Amniotic epithelial cell (primary cell): ENCODE measurements around the gene PEX19.

ENCODE experiments used
- DNase-seq: peaks from one replicate; pipeline ENCODE4 v3.0.0-alpha.2; 2010; ENCODE audit warnings: low read depth

Gene PEX19

DNA sequence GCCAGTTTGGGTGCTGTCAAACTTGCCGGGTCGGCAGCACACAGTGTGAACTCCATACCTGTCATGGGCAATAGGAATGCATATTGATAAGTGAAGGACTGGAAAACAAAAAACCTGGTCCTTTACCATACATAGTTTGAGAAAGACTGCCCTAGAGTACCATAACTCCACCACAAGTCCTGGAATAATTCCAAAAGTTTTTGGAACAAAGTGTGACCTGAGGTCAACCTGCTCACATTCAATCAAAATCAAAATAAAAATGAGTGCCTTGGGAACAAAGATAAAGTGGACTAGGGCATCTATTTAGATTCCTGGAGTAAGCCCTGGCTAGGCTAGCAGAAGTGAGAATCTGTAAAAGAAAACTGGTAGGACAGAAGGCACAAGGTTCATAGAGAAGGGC is 7.6 kb downstream of the PEX19 start:
- DNase-seq, result no peak

DNA sequence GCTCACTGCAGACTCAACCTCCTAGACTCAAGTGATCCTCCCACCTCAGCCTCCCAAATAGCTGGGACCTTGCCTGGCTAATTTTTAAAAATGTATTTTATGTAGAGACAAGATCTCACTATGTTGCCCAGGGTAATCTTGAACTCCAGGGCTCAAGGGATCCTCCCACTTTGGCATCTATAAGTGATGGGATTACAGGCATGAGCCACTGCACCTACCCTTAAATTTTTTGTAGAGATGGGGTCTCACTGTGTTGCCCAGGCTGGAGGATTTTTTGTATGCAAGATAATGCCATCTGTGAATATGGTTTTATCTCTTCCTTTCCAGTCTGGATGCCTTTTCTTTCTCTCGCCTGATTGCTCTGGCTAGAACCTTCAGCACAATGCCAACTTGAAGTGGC is 13.9 kb downstream of the PEX19 start:
- DNase-seq, result no peak

DNA sequence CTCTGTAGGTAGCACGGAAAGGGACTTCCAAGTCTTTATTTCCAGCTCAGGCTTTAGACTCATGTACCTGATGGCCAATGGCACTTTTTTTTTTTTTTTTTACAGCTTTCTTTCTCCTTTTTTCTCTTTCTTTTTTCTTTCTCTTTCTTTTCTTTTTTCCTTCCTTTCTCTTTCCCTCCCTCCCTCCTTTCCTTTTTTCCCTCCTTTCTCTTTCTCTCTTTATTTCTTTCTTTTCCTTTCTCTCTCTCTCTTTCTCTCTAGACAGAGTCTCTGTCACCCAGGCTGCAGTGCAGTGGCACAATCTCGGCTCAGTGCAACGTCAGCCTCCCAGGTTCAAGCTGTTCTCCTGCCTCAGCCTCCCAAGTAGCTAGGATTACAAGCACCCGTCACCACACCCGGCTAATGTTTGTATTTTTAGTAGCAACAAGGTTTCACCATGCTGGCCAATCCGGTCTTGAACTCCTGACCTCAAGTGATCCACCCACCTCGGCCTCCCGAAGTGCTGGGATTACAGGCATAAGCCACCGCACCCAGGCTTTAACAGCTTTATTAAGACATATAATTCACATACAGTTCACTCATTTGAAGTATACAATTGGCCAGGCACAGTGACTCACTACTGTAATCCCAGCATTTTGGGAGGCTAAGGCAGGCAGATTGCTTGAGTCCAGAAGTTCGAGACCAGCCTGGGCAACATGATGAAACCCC is 17.5 kb downstream of the PEX19 start:
- DNase-seq, result no peak

DNA sequence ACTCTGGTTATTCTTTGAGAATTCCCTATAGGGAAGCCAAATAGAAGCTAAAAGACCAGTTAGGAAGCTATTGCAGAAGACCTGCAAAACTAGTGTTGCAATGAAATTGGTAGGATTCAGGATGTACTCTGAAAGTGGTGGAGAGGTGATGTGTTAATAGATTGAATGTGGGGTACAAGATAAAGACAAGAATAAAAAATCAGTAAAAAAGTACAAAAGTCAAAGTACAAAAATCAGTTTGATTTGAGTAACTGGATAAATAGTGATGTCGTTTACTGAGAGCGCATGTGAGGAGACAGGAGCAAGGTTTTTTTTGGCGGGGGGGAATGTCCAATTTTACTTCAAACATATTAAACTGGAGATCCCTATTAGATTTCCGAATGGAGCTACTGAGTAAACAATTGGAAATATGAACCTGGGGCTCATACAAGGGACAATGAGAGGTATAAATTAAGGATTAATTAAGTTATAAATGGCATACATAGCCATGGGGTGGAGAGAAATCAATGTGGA is 20.1 kb downstream of the PEX19 start:
- DNase-seq, result no peak

DNA sequence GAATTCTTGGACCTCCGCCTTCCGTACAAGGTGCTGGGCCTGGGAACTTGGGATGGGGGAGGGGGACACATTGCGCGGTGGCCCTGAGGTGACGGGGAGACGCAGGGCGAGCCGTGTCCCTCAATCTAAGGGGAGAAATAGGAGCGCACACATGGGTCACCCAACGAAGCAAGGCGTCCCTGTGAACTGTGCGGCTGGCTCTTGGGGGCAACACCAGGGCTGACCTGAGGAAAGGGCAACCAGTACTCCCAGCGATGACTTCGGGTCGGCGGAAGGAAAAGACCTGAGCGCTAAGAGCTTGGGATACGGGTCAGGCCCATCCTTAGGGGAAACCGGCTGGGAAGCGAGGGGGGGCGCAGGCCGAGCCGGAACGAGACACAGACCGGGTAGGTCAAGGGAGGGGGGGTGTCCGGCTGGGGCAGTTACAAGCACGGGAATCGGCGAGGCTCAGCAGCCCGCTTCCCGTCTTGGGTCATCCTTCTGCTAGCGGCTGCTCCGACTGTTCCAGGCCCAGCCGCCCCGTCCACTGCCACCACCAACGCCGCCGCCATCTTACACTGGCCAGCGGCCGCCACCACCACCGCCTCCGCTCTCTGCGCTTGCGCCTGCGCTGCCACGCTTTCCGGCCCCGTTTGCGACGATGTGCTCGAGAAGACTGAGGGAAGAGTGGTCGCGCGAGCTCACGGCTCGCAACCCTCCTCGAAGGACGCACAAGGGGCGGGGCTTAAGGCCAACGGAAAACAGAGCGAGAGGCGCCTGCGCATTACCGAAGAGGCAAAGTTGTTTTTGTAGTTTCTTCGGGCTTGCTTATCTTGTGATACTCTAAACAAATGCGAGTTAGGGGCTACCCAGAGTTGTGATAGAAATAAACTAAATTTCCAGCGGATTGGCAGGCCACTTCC is 22.8 kb downstream of the PEX19 start, which contains the start of gene DCAF8:
TSS of gene DCAF8 (minus strand) at position 657 of the 902 bp plus-strand sequence. CDS start 18,541 bp downstream, outside the sequence.
- peak; percentile 95 for DNase-seq

DNA sequence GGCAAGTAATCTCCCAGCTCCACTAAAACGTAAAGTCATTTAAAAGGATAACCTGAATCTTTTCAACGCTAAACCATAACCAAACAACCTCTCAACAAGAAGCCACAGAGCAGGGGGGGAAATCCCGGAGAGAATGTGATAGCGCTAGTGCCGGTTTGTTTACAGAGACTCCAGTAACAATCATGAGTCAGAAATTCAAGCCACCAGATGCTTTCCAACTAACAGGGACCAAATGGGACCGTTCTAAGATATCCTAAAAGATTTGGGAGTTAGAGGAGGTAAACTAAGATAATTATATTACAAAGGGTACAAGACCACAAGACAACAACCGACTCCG is 23.4 kb downstream of the PEX19 start:
- peak; percentile 89 for DNase-seq

DNA sequence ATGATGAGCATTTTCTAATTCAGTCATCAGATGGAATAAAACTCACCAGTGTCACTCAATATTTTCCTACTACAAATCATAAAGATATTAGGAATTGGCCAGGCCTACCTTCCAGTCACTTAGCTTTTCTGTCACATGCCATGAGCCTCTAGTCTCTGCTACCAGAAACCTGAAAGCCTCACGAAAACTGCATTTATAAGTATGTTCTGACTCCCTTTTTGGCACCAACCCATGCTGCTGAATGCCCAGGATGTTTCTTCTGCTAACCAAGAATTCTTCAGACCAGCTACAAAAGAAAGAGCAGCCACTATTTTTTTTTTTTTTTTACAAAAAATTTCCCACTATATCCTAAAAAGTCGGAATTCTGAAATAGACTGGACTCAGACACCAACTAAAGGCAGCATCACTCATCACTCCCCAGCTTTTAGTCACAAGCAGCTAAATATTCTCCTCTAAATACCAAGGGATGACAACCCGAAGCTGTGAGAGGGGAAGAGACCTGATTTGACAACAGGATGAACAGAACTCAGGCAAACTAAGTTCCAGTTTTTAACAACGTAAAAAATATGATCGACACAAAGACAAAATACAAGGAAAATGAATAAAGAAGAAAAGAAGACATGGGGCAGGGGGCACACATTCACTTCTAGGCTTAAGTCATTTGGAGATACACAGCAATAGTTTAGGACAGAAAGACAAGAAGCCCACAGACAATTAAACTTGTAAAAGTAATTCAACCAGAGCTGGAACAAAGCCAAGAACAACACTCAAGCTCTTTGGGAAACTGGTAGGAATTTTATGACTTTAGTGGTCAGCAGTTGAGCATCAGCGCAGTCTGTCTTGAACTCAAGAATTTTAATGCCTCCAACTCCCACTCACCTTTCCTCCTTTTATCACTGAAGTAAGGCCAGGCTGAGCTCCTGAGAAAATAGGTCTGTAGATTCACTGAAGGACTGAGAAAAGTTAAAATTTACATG is 24.2 kb downstream of the PEX19 start:
- peak; percentile 97 for DNase-seq

DNA sequence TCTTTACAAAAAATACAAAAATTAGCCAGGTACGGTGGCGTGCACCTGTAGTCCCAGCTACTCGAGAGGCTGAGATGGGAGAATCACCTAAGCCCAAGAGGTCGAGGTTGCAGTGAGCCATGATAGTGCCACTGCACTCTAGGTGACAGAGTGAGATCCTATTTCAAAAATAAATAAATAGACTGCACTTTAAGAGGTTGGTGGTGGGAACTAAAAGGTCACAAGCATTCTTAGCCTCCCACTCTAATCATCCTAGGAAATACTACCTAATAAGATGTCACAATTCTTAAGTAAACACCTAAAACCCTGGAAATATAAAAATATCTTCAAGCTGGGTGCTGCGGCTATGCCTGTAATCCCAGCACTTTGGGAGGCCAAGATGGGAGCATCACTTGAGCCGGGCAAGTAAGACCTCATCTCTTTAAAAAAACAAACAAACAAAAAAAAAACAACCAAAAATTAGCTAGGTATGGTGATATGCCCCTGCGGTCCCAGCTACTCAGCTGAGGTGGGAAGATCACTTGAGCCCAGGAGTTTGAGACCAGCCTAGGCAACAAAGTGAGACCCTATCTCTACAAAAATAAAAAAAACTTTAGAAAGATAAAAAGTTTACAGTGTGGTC is 26.6 kb downstream of the PEX19 start:
- no peak for DNase-seq

DNA sequence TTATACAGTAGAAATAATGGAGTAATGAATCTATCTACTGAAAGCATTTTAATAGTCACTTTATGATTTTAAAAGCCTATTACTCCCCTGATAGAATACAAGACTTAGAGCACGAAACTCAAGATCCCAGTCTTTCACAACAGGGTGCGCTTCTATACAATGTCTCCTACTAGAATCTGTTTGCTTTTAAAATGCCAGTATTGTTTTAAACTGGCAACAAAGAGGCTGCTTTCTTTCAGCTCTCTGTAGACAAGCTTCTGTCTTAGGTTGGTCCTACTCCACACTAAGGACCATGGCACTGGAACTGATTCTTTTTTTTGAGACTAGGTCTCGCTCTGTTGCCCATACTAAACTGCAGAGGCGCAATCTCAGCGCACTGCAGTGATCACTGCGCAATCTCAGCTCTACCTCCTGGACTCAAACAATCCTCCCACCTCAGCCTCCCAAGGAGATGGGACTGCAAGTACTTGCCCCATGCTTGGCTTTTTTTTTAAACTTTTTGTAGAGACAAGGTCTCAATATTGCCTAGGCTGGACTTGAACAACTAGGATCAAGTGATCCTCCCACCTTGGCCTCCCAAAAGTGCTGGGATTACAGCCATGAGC is 27.4 kb downstream of the PEX19 start:
- DNase-seq, result no peak

DNA sequence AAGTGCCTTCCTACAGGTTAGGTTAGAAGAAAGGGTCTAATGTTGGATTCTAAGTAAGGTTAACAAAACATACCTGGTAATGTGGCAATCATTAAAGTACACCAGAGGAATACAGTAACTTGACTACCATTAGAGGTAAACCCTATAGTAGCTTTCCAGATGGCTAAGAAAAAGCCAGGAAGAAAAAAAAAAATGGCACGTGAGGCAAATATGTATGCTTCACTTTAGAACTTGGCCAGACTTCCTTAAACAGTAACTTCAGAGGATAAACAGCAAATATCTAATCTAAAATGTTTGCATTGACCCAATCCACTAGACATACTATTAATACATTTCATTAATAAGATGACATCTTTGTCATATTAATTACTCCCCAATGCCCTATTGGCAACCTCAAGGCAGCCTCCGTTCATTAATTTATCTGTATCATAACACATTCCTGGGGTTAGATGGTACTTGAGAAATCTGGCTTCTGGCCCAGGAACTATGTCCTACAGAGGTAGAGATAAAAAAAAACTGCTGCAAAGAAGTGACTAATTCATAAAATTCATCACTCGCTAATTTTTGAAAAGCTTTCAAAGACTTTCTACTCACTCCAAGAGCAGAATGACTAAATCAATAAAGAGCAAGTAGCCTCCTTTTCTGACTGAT is 28.4 kb downstream of the PEX19 start:
- peak; percentile 89 for DNase-seq

DNA sequence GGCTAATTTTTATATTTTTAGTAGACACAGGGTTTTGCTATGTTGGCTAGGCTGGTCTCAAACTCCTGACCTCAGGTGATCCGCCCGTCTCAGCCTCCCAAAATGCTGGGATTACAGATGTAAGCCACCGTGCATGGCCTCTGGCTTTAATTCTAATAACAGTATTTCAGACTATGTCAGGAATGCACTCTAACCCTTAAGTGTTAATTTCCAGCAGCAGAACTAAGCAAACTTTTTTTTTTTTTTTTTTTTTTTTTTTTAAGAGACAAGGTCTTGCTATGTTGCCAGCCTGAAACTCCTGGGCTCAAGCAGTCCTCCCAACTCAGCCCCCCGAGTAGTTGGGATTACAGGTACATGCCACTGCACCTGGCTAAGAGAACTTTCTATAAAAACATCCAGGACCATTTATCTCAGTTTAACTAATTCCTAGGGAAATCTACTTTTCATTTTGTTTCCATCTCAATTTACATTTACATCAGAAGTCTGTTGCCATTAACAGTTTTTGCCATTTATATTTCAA is 29.1 kb downstream of the PEX19 start:
- no peak for DNase-seq

DNA sequence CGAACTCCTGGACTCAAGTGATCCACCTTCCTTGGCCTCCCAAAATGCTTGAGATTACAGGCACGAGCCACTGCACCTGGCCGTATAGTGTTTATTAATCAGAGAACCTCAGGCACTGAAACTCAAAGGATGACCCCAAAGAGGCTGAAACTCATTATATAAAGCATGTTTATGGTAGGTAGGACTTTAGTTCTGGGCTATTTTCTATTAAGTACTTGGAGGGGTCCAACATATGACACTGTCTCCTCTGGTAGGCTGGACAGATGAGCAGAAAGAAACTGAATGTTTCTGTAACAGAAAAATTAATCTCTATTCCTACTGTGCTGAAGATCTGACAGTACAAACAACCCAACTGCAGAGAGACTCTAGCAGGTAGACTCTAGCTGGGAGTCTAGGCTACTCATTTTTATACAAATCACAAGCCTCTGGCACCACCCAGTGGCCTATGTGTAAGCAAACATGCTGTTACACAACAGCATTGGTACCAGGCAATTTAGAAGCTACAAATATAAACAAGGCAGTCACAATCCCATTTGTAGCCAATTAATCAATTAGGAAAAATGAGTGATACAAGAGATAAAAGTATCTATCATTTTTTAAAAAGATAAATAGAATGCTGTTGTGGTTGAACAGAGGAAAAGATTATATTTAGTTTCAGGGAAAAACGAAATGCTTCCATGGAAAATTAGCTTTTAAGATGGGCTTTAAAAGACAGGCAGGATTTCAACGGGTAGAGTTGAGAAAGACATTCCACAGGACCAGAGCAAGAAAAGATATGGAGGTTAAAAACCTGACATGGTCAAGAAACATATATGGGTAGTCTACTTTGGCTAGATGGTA is 33.0 kb downstream of the PEX19 start:
- DNase-seq, result peak; percentile 81

DNA sequence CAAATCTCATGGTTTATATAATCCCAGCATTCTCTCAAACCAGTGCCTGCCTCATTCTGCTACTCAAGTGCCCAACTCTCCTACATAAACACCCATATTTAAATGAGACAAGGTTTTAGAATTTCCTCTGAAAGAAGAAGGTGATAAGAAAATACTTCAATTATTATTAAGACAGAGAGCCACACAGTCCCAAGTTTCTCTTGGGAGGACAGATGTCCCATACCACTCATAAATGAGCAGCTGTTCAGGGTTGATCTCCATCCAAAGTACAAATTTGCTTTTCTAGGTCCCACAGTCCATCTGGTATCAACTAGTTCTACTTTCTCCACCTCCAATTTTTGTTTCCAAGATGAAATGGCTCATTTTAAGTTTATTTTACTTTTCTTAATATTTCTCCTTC is 33.9 kb downstream of the PEX19 start:
- no peak for DNase-seq

DNA sequence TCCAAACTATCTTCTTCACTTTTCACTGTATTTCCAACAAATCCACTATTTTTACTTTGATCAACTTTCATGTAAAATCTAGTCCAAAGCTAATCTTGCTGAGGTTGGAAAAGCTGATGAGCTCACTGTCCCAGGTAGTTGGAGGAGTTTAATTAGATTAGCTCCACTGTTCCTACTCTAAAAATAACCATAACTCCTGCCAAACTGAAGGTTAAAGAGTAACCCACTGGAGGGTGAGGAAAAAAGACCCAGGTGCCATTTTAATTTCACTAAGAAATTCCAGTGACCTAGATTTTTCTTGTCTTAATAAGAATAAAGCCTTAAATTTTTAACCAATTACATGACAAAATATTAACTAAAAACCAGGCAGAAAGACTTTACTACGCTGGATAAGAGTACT is 37.9 kb downstream of the PEX19 start:
- DNase-seq, result no peak

DNA sequence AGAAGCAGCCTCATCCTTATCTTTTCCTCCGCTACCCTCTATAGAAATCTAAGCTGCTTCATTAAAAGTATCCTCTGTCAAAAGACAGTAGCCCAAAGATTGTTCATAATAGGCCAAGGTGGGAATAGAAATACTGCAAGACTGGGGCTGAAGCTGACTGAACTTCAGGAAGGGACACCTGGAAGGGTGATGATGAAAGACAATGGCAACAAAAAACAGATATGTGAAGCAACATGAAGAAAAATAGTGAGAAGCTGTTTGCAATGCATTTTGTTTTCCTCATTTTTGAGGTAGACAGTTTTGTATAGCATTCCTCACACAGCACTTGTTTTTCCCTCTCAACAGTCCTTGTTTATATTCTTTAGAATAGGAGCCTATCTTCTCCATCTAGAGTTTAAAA is 39.5 kb downstream of the PEX19 start:
- no peak for DNase-seq

DNA sequence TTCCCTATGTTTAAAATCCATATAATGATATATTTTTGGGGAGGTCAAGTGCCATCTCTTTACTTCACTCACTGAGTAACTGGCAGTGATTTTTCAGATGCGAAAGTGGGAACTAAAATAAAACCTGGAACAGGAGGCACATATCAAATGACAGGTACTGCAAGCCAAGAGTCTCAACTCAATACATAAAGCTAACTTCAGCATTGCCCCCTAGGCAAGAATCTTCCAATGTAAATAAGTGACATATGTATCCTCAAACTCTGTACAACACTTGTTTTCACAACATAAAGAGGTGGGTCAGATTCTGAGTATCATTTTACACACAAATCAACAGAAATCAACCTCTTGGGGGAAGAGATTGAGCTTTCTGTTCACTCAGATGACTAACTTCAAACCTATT is 40.7 kb downstream of the PEX19 start:
- no peak for DNase-seq

DNA sequence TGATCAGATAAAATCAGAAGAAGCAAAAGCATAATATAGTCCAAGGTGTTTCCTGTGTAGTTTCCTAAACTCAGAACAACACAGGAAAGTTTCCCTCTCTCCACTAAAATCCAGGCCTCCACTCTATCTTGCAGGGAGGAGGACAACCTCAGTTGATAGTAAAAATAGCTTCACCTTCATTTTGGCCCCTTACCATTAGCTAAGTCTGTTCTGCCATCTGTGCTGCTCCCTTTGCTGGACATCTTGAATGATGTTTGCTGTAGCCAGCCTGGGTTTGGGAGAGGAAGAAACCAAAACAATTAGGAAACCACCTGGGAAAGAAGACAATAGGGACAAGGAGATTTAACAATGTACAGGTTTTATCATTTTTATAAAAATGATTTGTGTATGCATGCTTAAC is 41.2 kb downstream of the PEX19 start:
- no peak for DNase-seq

DNA sequence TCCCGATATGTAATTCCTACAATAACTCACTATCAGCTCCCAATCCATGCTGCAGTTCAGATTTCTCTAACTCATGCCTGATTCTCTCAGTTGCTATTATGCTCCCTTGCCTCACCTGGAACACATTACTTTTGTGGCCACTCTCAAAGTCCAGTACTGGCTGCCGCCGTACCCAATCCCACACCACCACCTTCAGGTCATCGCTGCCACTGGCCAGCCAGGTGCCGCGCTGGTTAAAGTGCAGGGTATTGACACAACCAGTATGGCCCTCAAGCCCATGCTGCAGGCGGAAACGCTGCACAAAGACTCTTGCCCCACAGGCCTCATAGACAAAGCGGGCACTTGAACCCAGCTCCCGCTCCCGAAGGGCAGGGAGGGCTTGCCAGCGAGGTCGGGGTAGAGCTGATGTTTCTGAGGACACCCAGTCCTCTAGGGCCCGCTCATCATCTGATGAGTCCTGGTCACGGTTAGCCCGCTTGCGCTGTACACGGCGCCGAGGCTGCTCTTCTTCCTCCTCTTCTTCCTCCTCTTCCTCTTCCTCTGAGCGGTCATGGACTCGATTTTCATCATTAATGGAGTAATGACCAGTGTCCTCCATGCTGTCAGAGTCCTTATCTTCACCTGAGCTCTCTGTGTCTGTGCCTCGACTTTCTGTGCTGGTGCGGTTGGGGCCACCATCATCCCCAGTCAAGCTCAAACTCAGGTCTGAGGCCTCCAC is 45.2 kb downstream of the PEX19 start:
- DNase-seq, result no peak

DNA sequence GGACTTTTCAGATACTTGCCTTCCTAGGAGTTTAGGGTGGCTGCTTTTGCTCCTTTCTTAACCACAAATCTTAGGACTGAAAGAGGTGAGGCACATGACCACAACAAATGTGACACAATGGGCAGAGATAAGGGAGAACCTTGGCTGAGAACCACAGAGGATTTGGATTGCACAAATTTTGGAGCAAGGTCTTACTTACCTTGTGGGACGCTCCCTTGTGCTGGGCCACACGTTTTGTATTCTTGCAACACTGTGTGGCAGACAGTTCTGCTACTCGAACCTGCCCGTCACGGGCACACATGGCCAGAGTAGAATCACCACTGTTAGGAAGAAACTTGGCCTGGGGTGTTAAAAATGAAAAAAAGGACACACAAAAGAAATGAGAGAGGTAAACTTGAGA is 46.5 kb downstream of the PEX19 start:
- peak; percentile 16 for DNase-seq
